CD4-positive, alpha-beta T cell (primary cell): ENCODE data around the gene NHS. TPM values are rescaled to one million over a fixed set of nuclear protein-coding genes. Genes with fewer than 3 reads are reported as not detected.

Source experiments
- ATAC-seq: fragments of 200-7000 bp; cut with Tn5 transposase; one replicate; pipeline ENCODE4 v1.10.0; 2022; ENCODE audit warnings: mild to moderate bottlenecking; ENCODE audit not compliant: poor library complexity
- CTCF ChIA-PET: fragments of 350-600 bp; sonication (Branson Sonifier 250); formaldehyde crosslinking; loops from one replicate; lab custom pipeline; 2021; ENCODE audit warnings: antibody characterized with exemption, inconsistent platforms; lab: Charles Lee
- POLR2A ChIA-PET: fragments of 350-600 bp; sonication (Branson Sonifier 250); formaldehyde crosslinking; loops from one replicate; lab custom pipeline; 2021; ENCODE audit warnings: antibody characterized with exemption, inconsistent platforms; lab: Charles Lee
- DNase-seq, 14 experiments: peaks; one replicate each; pipeline ENCODE4 v3.0.0-alpha.2; 2013 to 2020; ENCODE audit warnings: mixed read lengths in 2 of 14
- H3K27ac ChIP-seq, 2 donors: one replicate each; pipeline versions ENCODE4 v1.5.1 to v1.7.0; 2013; ENCODE audit warnings: low read length in 2 of 2, low read depth in 1 of 2, mild to moderate bottlenecking in 1 of 2
- H3K27me3 ChIP-seq, 2 experiments: 1 replicate in 1 of 2; 2 replicates in 1 of 2; pipeline versions ENCODE4 v1.6.1 to v1.7.0; 2013; ENCODE audit warnings: low read length in 2 of 2, control low read depth in 1 of 2, mild to moderate bottlenecking in 1 of 2, moderate library complexity in 1 of 2; ENCODE audit not compliant: insufficient read depth in 2 of 2, control insufficient read depth in 1 of 2
- H3K36me3 ChIP-seq: one replicate; pipeline ENCODE4 v1.6.1; 2013; ENCODE audit warnings: low read length, control low read depth; ENCODE audit not compliant: insufficient read depth
- H3K4me1 ChIP-seq: one replicate; pipeline ENCODE4 v1.6.1; 2013; ENCODE audit warnings: low read length, control low read depth; ENCODE audit not compliant: insufficient read depth
- H3K4me3 ChIP-seq: one replicate; pipeline ENCODE4 v1.5.1; 2013; ENCODE audit warnings: mild to moderate bottlenecking, low read length, moderate library complexity
- H3K9me3 ChIP-seq, 2 experiments: 1 replicate in 1 of 2; 2 replicates in 1 of 2; pipeline versions ENCODE4 v1.6.1 to v1.7.0; 2013; ENCODE audit warnings: low read length in 2 of 2, mild to moderate bottlenecking in 2 of 2, control low read depth in 1 of 2, moderate library complexity in 1 of 2; ENCODE audit not compliant: control insufficient read depth in 1 of 2, insufficient read depth in 1 of 2
- H3K27ac Mint-ChIP-seq: one replicate; pipeline ENCODE4 v1.8.0; 2020; ENCODE audit warnings: mixed read lengths
- H3K27me3 Mint-ChIP-seq: one replicate; pipeline ENCODE4 v1.8.0; 2021; ENCODE audit warnings: mixed read lengths
- H3K36me3 Mint-ChIP-seq: one replicate; pipeline ENCODE4 v1.8.0; 2021; ENCODE audit warnings: low read depth, mixed read lengths
- H3K4me1 Mint-ChIP-seq: one replicate; pipeline ENCODE4 v1.8.0; 2021; ENCODE audit warnings: low read depth, mixed read lengths
- H3K4me3 Mint-ChIP-seq: one replicate; pipeline ENCODE4 v1.8.0; 2020; ENCODE audit warnings: mild to moderate bottlenecking, mixed read lengths
- H3K9me3 Mint-ChIP-seq: one replicate; pipeline ENCODE4 v1.8.0; 2020; ENCODE audit warnings: mixed read lengths
- CTCF ChIP-seq: fragments of 200-600 bp; IDR thresholded peaks from one replicate; pipeline ENCODE4 v1.8.0; 2022; ENCODE audit warnings: antibody characterized with exemption, mild to moderate bottlenecking
- intact Hi-C, 2 experiments: fragments of 100-400 bp; cut with DNase I in 1 of 2; cut with micrococcal nuclease in 1 of 2; formaldehyde crosslinking; loops; one replicate each; pipeline versions ENCODE4 v1.15.1 to v1.9.0; 2023 to 2025; cut with DNase I, micrococcal nuclease
- total RNA-seq, 174 experiments: library from RNA in 2 of 174; stranded (reverse) in 2 of 174; gene quantifications; one replicate each; pipeline ENCODE4 v1.2.3 and lab custom pipeline; 2021 to 2026

The NHS gene
- total RNA-seq, 2 experiments from 2014 or later = 0.36 to 0.53 TPM

GRCh38 chrX:17377091-17377717 lies 2.2 kb downstream of the NHS start:
- ChIA-PET CTCF (no interaction called here), POLR2A (no interaction called here)
- no peak overlapping the region for H3K4me3 Mint-ChIP-seq
- H3K36me3 Mint-ChIP-seq = no peaks in the 10 kb centered on the region
- TF ChIP-seq CTCF = no peak
- H3K9me3 Mint-ChIP-seq = peaks cover 3% of the 10 kb centered on the region
- Histone ChIP-seq H3K4me3 (no peak overlapping the region), H3K27me3 (peaks cover 9 to 21% of the 10 kb centered on the region in 2 experiments), H3K4me1 (no peaks in the 10 kb centered on the region), H3K9me3 (peaks cover 0 to 5% of the 10 kb centered on the region in 2 experiments), H3K36me3 (no peaks in the 10 kb centered on the region), H3K27ac (no peak overlapping the region)
- intact Hi-C loops = no loop called here
- H3K4me1 Mint-ChIP-seq = no peaks in the 10 kb centered on the region
- no peak overlapping the region for H3K27ac Mint-ChIP-seq
- peaks cover 34% of the 10 kb centered on the region for H3K27me3 Mint-ChIP-seq
- DNase-seq (peak in 1 of 14 experiments; percentile 1), ATAC-seq (no peak)

GRCh38 chrX:17377795-17378194 lies 2.8 kb downstream of the NHS start:
- ATAC-seq = no peak
- POLR2A ChIA-PET = no interaction called here
- no peak overlapping the region for H3K4me3 Mint-ChIP-seq

GRCh38 chrX:17380221-17380620 lies 5.2 kb downstream of the NHS start:
- peaks cover 6% of the 10 kb centered on the region for H3K9me3 Mint-ChIP-seq
- H3K27ac ChIP-seq = no peak overlapping the region
- no peak overlapping the region for H3K4me3 ChIP-seq
- no peaks in the 10 kb centered on the region for H3K4me1 Mint-ChIP-seq
- intact Hi-C loops = no loop called here
- POLR2A ChIA-PET = no interaction called here
- H3K27me3 ChIP-seq = peaks cover 9 to 11% of the 10 kb centered on the region in 2 experiments
- H3K27me3 Mint-ChIP-seq = peaks cover 22% of the 10 kb centered on the region
- no peak overlapping the region for H3K27ac Mint-ChIP-seq
- no peak for ATAC-seq
- H3K36me3 Mint-ChIP-seq = no peaks in the 10 kb centered on the region
- no peak overlapping the region for H3K4me3 Mint-ChIP-seq
- H3K4me1 ChIP-seq = no peaks in the 10 kb centered on the region
- DNase-seq = no peak
- TF ChIP-seq CTCF = no peak
- CTCF ChIA-PET = no interaction called here
- H3K36me3 ChIP-seq = no peaks in the 10 kb centered on the region
- H3K9me3 ChIP-seq = peaks cover 0 to 5% of the 10 kb centered on the region in 2 experiments

More at GRCh38 chrX:17377795-17378194, 2.8 kb downstream of the NHS start:
- no peaks in the 10 kb centered on the region for H3K36me3 ChIP-seq
- no peak for TF ChIP-seq CTCF
- Mint-ChIP-seq H3K9me3 (peaks cover 4% of the 10 kb centered on the region), H3K36me3 (no peaks in the 10 kb centered on the region), H3K27ac (no peak overlapping the region), H3K4me1 (no peaks in the 10 kb centered on the region), H3K27me3 (peaks cover 34% of the 10 kb centered on the region)
- intact Hi-C loops = no loop called here
- H3K4me1 ChIP-seq = no peaks in the 10 kb centered on the region
- peaks cover 0 to 5% of the 10 kb centered on the region in 2 experiments for H3K9me3 ChIP-seq
- no peak overlapping the region for H3K27ac ChIP-seq
- H3K4me3 ChIP-seq = no peak overlapping the region
- peak in 2 of 14 experiments; percentile 0 to 1 for DNase-seq
- CTCF ChIA-PET = no interaction called here
- H3K27me3 ChIP-seq = peaks cover 9 to 21% of the 10 kb centered on the region in 2 experiments
